ENCODE data around the gene ATN1. TPM values are rescaled to one million over a fixed set of nuclear protein-coding genes. Genes with fewer than 3 reads are reported as not detected.

Gene ATN1
- total and polyA plus RNA-seq, 9 of the 15 experiments (the other 6 are each of a cell fraction or from before 2014, with no cell fraction given): 0.15 to 49.8 (median 2.7) TPM

- no peak for TF ChIP-seq ZNF395 (CRISPR knock-in tag; IDR thresholded peaks at IDR 0.05)
- no peak for TF ChIP-seq LARP7 (IDR thresholded peaks at IDR 0.05)
- TF ChIP-seq RBBP5 (IDR thresholded peaks at IDR 0.05; ENCODE audit: borderline replicate concordance, insufficient read depth, low read length, poor library complexity, severe bottlenecking): peak; percentile 4
- peak; percentile 72 for TF ChIP-seq ETV1 (tag; conservative IDR thresholded peaks at IDR 0.05; ENCODE audit: low read depth)
- TF ChIP-seq TRIM25 (IDR thresholded peaks at IDR 0.05; ENCODE audit: borderline replicate concordance): 0 out of 2 replicates have a peak, but pooled peaks have one; percentile 64
- TF ChIP-seq JUND (IDR thresholded peaks at IDR 0.05; ENCODE audit: borderline replicate concordance, low read depth, low read length): peak; percentile 34; the same call in 1 of the 2 replicates
- TF ChIP-seq JUND (tag; IDR thresholded peaks at IDR 0.05; ENCODE audit: borderline replicate concordance, low read depth, low read length): no peak; the same call in 2 of the 3 replicates
- TF ChIP-seq MEIS2 (IDR thresholded peaks at IDR 0.05; ENCODE audit: partially characterized antibody): no peak
- no peak for TF ChIP-seq PTTG1 (tag; IDR thresholded peaks at IDR 0.05; ENCODE audit: low read depth)
- no peak for TF ChIP-seq DNMT1 (IDR thresholded peaks at IDR 0.05)
- TF ChIP-seq POLR3G (IDR thresholded peaks at IDR 0.05; ENCODE audit: extremely low read depth, insufficient read length, insufficient replicate concordance): no peak
- TF ChIP-seq CC2D1A (IDR thresholded peaks at IDR 0.05): peak; percentile 46; the same call in 1 of the 2 replicates
- no peak for TF ChIP-seq HMBOX1 (IDR thresholded peaks at IDR 0.05)
- peak; percentile 70; the same call in 1 of the 2 replicates for TF ChIP-seq GABPB1 (CRISPR knock-in tag; IDR thresholded peaks at IDR 0.05)
- TF ChIP-seq SIN3A (IDR thresholded peaks at IDR 0.05; ENCODE audit: borderline replicate concordance in 2 of 2, control insufficient read depth in 1 of 2, low read depth in 2 of 2, low read length in 2 of 2): peak; percentile 43 to 59; a peak in 1 of 4 replicates
- peak; percentile 91; the same call in 1 of the 2 replicates for TF ChIP-seq SRSF1 (IDR thresholded peaks at IDR 0.05; ENCODE audit: low read depth, low read length)
- peak; percentile 84 for TF ChIP-seq LCOR (CRISPR knock-in tag; IDR thresholded peaks at IDR 0.05)
- TF ChIP-seq HDAC1 (IDR thresholded peaks at IDR 0.05): peak in 1 of 2 experiments; percentile 72; a peak in 2 of 4 replicates
- TF ChIP-seq PCBP2 (IDR thresholded peaks at IDR 0.05; ENCODE audit: low read depth, low read length, poor library complexity, severe bottlenecking): peak; percentile 64
- peak; percentile 64 for TF ChIP-seq MAX (CRISPR knock-in tag; IDR thresholded peaks at IDR 0.05)
- TF ChIP-seq EP300 (IDR thresholded peaks at IDR 0.05; ENCODE audit: low read length): no peak
Observed at GRCh38 chr12:6944381-6945186, 16.8 kb downstream of the ATN1 start (continued).

Measured in K562 (cell line).